ENCODE results near the gene ZIK1. TPM values are rescaled to one million over a fixed set of nuclear protein-coding genes. Genes with fewer than 3 reads are reported as not detected.

Gene ZIK1
- 6.3 and 7.9 TPM in 2 replicates for total RNA-seq

DNA sequence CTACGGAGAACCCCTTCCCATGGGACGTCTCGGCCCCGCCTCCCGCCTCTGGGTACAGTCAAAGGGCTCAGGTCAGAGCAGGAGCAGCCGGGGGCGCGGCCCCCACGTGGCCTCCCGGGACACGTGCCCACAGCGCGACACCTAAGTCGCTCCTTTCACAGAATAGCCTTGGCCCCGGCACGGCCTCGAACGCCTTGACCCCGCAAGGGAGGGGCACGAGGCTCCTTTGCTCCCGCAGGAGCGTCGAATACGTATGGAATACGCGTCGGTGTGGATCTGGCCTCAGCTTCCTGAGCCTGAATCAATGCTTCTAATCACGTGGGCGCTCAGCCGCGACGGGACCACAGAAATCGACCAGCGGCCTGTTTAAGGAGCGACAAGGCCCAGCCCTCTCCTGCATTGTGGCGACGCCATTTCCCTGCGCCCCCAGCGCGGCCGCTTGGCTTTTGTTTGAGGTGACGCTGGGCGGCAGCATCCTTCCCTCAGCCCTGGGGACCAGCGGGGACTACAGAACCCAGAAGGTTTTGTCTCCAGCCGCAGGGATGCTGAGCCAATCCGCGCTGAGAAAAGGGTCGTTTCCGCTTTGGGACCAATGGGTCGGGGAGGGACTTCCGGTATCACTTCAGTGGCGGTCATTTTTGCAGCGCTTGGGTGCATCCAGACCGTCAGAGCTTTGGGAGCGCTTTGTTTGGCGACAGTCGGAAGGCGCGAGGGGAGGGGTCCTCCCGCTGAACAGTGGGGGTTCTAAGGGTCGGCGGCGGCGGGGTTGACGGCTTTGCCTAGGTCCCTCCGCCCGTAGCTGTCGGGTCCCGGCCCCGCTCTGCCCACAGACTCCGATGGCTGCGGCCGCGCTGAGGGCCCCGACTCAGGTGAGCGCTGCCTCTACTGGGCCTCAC is at the start of gene ZIK1:
Gene ZIK1 (plus strand): TSS at position 625 of the 896 bp plus-strand sequence. CDS start 212 bp downstream, at position 837.

DNA sequence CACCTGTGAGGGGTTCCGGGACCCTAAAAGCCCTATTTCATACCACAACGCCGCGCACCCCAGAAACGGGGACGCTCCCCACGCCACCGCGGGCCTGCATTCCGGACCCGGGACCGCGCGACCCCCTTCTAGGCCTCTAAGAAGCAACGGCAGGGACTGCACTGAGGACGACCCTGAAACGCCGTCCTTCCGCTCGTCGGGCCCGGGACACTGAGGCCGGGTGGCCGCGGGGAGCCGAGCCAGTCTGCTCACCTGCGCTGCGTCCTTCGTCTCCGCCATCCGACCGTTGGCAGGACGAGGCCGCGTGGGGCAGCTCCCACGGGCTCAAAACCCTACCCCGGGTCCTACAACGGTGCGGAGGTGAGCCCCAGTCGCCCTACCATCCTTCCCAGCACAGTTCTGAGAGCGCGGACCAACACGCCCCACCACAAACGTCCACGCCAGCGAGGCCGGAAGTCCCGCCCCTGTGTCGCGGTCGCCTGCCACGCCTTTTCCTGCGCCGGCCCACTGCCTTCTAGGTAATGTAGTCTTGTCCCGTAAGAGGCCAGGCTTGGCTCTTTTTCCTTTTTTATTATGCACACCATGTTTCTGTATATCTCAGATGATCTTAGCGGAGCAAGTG is 24.4 kb upstream of the ZIK1 start, which contains the start of gene ZNF550:
Gene ZNF550 (minus strand): TSS at position 460 of the 622 bp plus-strand sequence. CDS start 181 bp downstream, at position 279.

DNA sequence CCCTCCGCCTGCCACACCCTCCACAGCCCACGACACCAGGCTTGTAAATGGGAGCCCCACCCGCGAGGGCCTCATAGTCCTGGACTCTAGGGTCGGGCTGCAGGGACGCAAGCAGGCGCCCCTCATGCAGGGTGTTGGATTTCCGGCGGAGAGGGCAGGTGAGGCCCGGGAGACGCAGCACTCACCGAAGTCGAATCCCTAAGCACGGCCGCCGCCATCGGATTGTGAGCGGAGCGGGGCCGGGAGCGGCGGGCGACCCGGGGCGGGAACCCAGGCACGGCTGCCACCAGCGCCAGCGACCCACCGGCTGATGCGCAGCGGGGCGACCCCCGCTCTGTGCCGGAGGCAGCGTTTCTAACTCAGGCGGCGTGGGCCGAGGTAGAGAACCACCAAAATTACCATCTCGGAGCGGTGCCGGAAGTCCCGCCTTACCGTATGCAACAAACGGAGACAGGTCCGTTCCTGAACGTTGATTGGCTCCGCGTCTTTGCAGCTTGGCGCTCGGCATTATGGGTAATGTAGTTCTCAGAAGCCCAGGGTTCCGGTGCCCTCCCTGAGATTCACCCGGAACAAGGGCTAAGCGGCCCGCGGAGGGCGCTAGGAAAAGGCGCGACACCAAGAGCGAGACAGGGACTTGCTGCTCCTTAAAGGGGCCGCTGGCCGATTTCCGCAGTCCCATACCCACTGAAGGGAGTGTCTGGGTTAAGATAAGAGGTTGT is 5.3 kb upstream of the ZIK1 start, which contains the start of gene ZNF416:
Gene ZNF416 (minus strand): TSS at position 425 of the 719 bp plus-strand sequence. CDS start 207 bp downstream, at position 218.

DNA sequence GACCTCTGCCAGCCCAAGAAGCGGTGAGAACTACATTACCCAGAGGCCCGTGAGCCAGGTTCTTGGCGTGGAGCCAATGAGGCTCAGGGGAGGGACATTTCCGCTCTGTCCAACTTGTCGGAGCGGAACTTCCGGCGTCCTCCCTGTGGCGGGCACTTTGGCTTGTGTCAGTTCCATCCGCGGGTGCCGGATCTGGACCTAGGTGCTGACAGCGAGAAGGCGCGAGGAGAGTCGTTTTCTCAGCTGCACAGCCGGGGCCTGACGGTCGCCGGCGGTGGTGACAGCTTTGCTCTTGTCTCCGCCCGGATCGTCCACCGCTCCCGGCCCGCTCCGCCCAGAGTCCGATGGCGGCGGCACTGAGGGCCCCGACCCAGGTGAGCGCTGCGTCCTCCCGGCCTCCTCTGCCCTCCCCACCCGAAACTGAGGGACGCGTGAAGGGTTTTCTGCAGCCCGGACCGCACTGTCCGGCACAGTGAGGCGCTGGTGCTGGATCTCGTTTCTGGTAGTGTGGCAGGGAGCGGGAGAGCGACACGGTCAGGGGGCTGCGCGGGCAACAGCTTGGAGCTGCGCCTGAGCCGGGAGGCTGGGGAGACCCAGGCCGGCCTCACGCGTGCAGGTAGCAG is 15.9 kb downstream of the ZIK1 start, which contains the start of gene ZNF530:
Gene ZNF530 (plus strand): TSS at position 125 of the 623 bp plus-strand sequence. CDS start 4,461 bp downstream, outside the sequence.

GRCh38 chr19:57613941-57614743 is 30.2 kb downstream of the ZIK1 start, which contains the start of gene ZNF134:
ZNF134 (plus strand) TSS chr19:57614242; CDS start chr19:57619469, 5,227 bp downstream.

GRCh38 chr19:57632987-57633831 is 49.3 kb downstream of the ZIK1 start, which contains the start of gene ZNF211:
ZNF211 (plus strand) TSS chr19:57633168; CDS start chr19:57633347, 179 bp downstream.

Other genes with a start within 250 kb of the ZIK1 start
- gene ZNF304, start 232.9 kb upstream of the ZIK1 start, total RNA-seq: 5.0 and 8.7 TPM in 2 replicates
- 6.3 and 12.5 TPM in 2 replicates for gene TRAPPC2B, start 220.6 kb upstream of the ZIK1 start, total RNA-seq
- gene ZNF547, start 220.6 kb upstream of the ZIK1 start, total RNA-seq: 3.1 and 5.0 TPM in 2 replicates
- 10.0 and 22.0 TPM in 2 replicates for gene ZNF548, start 194.3 kb upstream of the ZIK1 start, total RNA-seq
- gene ZNF17, start 173.0 kb upstream of the ZIK1 start, total RNA-seq: 2.9 and 4.0 TPM in 2 replicates
- gene ZNF749, start 148.8 kb upstream of the ZIK1 start, total RNA-seq: 2.9 and 5.0 TPM in 2 replicates
- 0.16 TPM in 1 of 2 replicates, not detected in the other for gene VN1R1, start 127.0 kb upstream of the ZIK1 start, total RNA-seq
- gene ZNF772, start 106.6 kb upstream of the ZIK1 start, total RNA-seq: 13.4 and 18.8 TPM in 2 replicates
- 6.6 and 17.0 TPM in 2 replicates for gene ZNF419, start 96.4 kb upstream of the ZIK1 start, total RNA-seq
- 15.4 and 21.5 TPM in 2 replicates for gene ZNF773, start 84.2 kb upstream of the ZIK1 start, total RNA-seq
- gene ZNF549, start 56.8 kb upstream of the ZIK1 start, total RNA-seq: 3.6 and 4.2 TPM in 2 replicates
- 10.1 and 12.8 TPM in 2 replicates for gene ZNF550, start 24.3 kb upstream of the ZIK1 start, total RNA-seq
- gene ZNF416, start 5.2 kb upstream of the ZIK1 start, total RNA-seq: 4.0 and 8.1 TPM in 2 replicates
- gene ZNF530, start 15.7 kb downstream of the ZIK1 start, total RNA-seq: 0.49 and 11.7 TPM in 2 replicates
- 12.8 and 23.3 TPM in 2 replicates for gene ZNF134, start 30.1 kb downstream of the ZIK1 start, total RNA-seq
- gene ZNF211, start 49.0 kb downstream of the ZIK1 start, total RNA-seq: 3.8 and 7.0 TPM in 2 replicates
- gene ZSCAN4, start 84.8 kb downstream of the ZIK1 start, total RNA-seq: not detected in 2 replicates
- 5.2 and 6.8 TPM in 2 replicates for gene ZNF551, start 97.8 kb downstream of the ZIK1 start, total RNA-seq
- 2.0 and 2.6 TPM in 2 replicates for gene ZNF154, start 125.1 kb downstream of the ZIK1 start, total RNA-seq
- 7.8 and 7.9 TPM in 2 replicates for gene ZNF671, start 143.5 kb downstream of the ZIK1 start, total RNA-seq
- 5.8 TPM in 2 replicates for gene ZNF776, start 162.7 kb downstream of the ZIK1 start, total RNA-seq
- 11.4 and 11.5 TPM in 2 replicates for gene ZNF586, start 185.5 kb downstream of the ZIK1 start, total RNA-seq
- 1.6 and 3.6 TPM in 2 replicates for gene ZNF552, start 230.8 kb downstream of the ZIK1 start, total RNA-seq
- 11.5 and 15.5 TPM in 2 replicates for gene ZNF587B, start 246.2 kb downstream of the ZIK1 start, total RNA-seq

All from cardiac atrium fibroblast (primary cell).